ENCODE measurements around the gene PPIP5K1. TPM values are rescaled to one million over a fixed set of nuclear protein-coding genes. Genes with fewer than 3 reads are reported as not detected.
A peak's percentile ranks its signal among the peaks of the same experiment; 100 is the strongest.
"Not testable (repeated sequence)": the region's sequence is repeated elsewhere in the genome, so short reads cannot be mapped to it uniquely, and the experiment has no call there.

Gene PPIP5K1
- total RNA-seq, 2 experiments from 2014 or later: 48.5 to 55.9 TPM

- CTCF ChIA-PET: interaction anchor here (1.0 kb wide), 1 partner anchor 235 kb away, joined by 3 read pairs; the partner anchor contains the start of gene ELL3
- intact Hi-C loops (cut with micrococcal nuclease): no loop called here
- Mint-ChIP-seq H3K4me1 (ENCODE audit: low read depth) (no peaks in the 10 kb centered on the region), H3K27me3 (no peaks in the 10 kb centered on the region), H3K4me3 (no peak overlapping the region), H3K27ac (peak overlapping the region; percentile 32), H3K36me3 (ENCODE audit: low read depth) (no peaks in the 10 kb centered on the region), H3K9me3 (no peaks in the 10 kb centered on the region)
- ATAC-seq: no peak
- POLR2A ChIA-PET: interaction anchor here (1.4 to 2.0 kb wide), 2 partner anchors 10 to 19 kb away, joined by 3 to 4 read pairs; no protein-coding TSS in a partner anchor
- TF ChIP-seq CTCF (IDR thresholded peaks at IDR 0.05): no peak
- no peak for DNase-seq
These were observed 48.2 kb downstream of the PPIP5K1 start for GRCh38 chr15:43541785-43542184.

DNA sequence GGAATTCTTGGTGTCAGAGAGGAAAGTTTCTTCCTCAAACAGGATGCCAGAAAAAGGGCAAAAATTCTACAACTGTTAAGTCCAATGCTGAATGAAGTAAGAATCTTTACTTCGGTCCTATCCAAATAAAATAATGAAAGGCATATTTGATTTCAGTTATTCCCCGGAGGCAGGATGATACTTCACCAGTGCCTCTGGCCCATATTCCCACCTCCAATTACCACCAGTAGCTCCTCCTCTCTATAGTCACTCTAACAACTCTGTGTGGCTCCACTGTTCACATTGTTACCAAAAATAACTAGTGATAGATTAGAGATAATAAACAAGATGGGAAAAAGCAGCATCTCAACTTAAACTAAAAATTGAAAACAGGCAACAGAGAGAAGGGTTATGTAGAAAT, 51.9 kb downstream of the PPIP5K1 start:
- intact Hi-C loops (cut with micrococcal nuclease): no loop called here
- TF ChIP-seq CTCF (IDR thresholded peaks at IDR 0.05): no peak
- POLR2A ChIA-PET: interaction anchor here (0.7 kb wide), 1 partner anchor 109 kb away, joined by 3 read pairs; no protein-coding TSS in a partner anchor
- H3K27me3 Mint-ChIP-seq: no peaks in the 10 kb centered on the region
- H3K27ac Mint-ChIP-seq: no peak overlapping the region
- CTCF ChIA-PET: no interaction called here
- DNase-seq: no peak
- no peaks in the 10 kb centered on the region for H3K9me3 Mint-ChIP-seq
- H3K36me3 Mint-ChIP-seq (ENCODE audit: low read depth): peaks cover 2% of the 10 kb centered on the region
- H3K4me3 Mint-ChIP-seq: no peak overlapping the region
- ATAC-seq: no peak
- no peaks in the 10 kb centered on the region for H3K4me1 Mint-ChIP-seq (ENCODE audit: low read depth)

GRCh38 chr15:43534897-43535296, 55.1 kb downstream of the PPIP5K1 start:
- H3K4me1 Mint-ChIP-seq (ENCODE audit: low read depth): no peaks in the 10 kb centered on the region
- ChIA-PET CTCF (no interaction called here), POLR2A (no interaction called here)
- H3K27ac Mint-ChIP-seq: no peak overlapping the region
- no peaks in the 10 kb centered on the region for H3K9me3 Mint-ChIP-seq
- no peak for TF ChIP-seq CTCF (IDR thresholded peaks at IDR 0.05)
- ATAC-seq (no peak), DNase-seq (no peak)
- intact Hi-C loops (cut with micrococcal nuclease): no loop called here
- no peak overlapping the region for H3K4me3 Mint-ChIP-seq
- peaks cover 2% of the 10 kb centered on the region for H3K36me3 Mint-ChIP-seq (ENCODE audit: low read depth)
- no peaks in the 10 kb centered on the region for H3K27me3 Mint-ChIP-seq

DNA sequence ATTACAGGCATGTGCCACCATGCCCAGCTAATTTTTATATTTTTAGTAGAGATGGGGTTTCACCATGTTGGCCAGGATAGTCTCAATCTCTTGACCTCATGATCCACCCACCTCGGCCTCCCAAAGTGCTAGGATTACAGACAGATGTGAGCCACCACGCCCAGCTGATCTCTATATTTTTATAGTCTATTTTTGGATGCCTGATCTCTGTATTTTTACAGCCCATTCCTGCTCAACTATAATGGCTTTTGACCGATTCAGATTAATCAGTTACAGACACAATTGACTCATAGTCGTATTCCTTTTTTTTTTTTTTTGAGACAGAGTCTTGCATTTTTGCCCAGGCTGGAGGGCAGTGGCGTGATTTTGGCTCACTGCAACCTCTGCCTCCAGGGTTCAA, 57.2 kb downstream of the PPIP5K1 start:
- ATAC-seq; intact Hi-C loops (cut with micrococcal nuclease); CTCF ChIA-PET; H3K9me3 Mint-ChIP-seq; DNase-seq; H3K4me1 Mint-ChIP-seq (ENCODE audit: low read depth); H3K4me3 Mint-ChIP-seq; H3K27ac Mint-ChIP-seq; H3K27me3 Mint-ChIP-seq; H3K36me3 Mint-ChIP-seq (ENCODE audit: low read depth): not testable (repeated sequence)
- POLR2A ChIA-PET: interaction anchor here (0.6 kb wide), 1 partner anchor 34 kb away, joined by 3 read pairs; no protein-coding TSS in a partner anchor

- no peak for DNase-seq
- peaks cover 2% of the 10 kb centered on the region for H3K36me3 Mint-ChIP-seq (ENCODE audit: low read depth)
- H3K27me3 Mint-ChIP-seq: no peaks in the 10 kb centered on the region
- CTCF ChIA-PET: no interaction called here
- no peaks in the 10 kb centered on the region for H3K4me1 Mint-ChIP-seq (ENCODE audit: low read depth)
- no peak overlapping the region for H3K4me3 Mint-ChIP-seq
- no peaks in the 10 kb centered on the region for H3K9me3 Mint-ChIP-seq
- POLR2A ChIA-PET: interaction anchor here (1.0 to 1.3 kb wide), 2 partner anchors 11 to 15 kb away, joined by 3 read pairs; no protein-coding TSS in a partner anchor
- intact Hi-C loops (cut with micrococcal nuclease): no loop called here
- ATAC-seq: no peak
- H3K27ac Mint-ChIP-seq: no peak overlapping the region
- TF ChIP-seq CTCF (IDR thresholded peaks at IDR 0.05): no peak
These were observed 58.9 kb downstream of the PPIP5K1 start for GRCh38 chr15:43531018-43531670.
